Neutrophil (primary cell): ENCODE results near the gene TMEM207.

Experiments used
- H3K27ac ChIP-seq: fragments of 200-600 bp; sonication (generic); 2 replicates; pipeline ENCODE4 v1.5.1; 2016; ENCODE audit warnings: mild to moderate bottlenecking, moderate library complexity
- H3K27me3 ChIP-seq: fragments of 200-600 bp; sonication (generic); 2 replicates; pipeline ENCODE4 v1.6.0; 2016; ENCODE audit warnings: mild to moderate bottlenecking
- H3K36me3 ChIP-seq: fragments of 200-600 bp; sonication (generic); 2 replicates; pipeline ENCODE4 v1.5.1; 2017
- H3K4me1 ChIP-seq, 2 experiments: fragments of 200-600 bp in 1 of 2; sonication (generic) in 1 of 2; 1 replicate in 1 of 2; 2 replicates in 1 of 2; pipeline versions ENCODE4 v1.5.1 to v1.6.1; 2013 to 2016; ENCODE audit warnings: low read depth in 1 of 2, low read length in 1 of 2, mild to moderate bottlenecking in 1 of 2, moderate library complexity in 1 of 2; ENCODE audit not compliant: control insufficient read depth in 1 of 2, insufficient read depth in 1 of 2
- H3K4me3 ChIP-seq, 2 experiments: fragments of 200-600 bp in 1 of 2; sonication (generic) in 1 of 2; 1 replicate in 1 of 2; 2 replicates in 1 of 2; pipeline ENCODE4 v1.5.1; 2013 to 2016; ENCODE audit warnings: low read depth in 1 of 2, low read length in 1 of 2, mild to moderate bottlenecking in 1 of 2, moderate library complexity in 1 of 2
- H3K9me3 ChIP-seq: fragments of 200-600 bp; sonication (generic); 2 replicates; pipeline ENCODE4 v1.5.1; 2016
- TF ChIP-seq, protein P1 (sequence below): fragments of 200-600 bp; sonication (generic); IDR thresholded peaks from 2 replicates; pipeline ENCODE4 v1.5.1; 2016; ENCODE audit warnings: antibody characterized with exemption

The TMEM207 gene

DNA sequence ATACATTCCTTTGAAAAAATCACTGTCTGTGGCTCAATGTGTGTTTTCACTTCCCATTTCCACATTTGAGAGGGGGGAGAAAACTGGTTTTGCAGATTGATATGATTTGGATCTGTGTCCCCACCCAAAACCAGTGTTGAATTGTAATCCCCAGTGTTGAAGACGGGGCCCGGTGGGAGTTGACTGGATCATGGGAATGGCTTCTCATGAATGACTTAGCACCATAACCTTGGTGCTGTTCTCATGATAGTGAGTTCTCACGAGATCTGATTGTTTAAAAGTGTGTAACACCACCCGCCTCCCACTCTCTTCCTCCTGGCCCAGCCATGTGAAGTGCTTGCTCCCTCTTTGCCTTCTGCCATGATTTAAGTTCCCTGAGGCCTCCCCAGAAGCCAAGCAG lies 16.1 kb downstream of the TMEM207 start:
- no peak overlapping the region for H3K27ac ChIP-seq
- H3K27me3 ChIP-seq: no peaks in the 10 kb centered on the region
- no peaks in the 10 kb centered on the region for H3K4me1 ChIP-seq
- H3K9me3 ChIP-seq: no peaks in the 10 kb centered on the region
- TF ChIP-seq, protein P1, sequence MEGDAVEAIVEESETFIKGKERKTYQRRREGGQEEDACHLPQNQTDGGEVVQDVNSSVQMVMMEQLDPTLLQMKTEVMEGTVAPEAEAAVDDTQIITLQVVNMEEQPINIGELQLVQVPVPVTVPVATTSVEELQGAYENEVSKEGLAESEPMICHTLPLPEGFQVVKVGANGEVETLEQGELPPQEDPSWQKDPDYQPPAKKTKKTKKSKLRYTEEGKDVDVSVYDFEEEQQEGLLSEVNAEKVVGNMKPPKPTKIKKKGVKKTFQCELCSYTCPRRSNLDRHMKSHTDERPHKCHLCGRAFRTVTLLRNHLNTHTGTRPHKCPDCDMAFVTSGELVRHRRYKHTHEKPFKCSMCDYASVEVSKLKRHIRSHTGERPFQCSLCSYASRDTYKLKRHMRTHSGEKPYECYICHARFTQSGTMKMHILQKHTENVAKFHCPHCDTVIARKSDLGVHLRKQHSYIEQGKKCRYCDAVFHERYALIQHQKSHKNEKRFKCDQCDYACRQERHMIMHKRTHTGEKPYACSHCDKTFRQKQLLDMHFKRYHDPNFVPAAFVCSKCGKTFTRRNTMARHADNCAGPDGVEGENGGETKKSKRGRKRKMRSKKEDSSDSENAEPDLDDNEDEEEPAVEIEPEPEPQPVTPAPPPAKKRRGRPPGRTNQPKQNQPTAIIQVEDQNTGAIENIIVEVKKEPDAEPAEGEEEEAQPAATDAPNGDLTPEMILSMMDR: no peak
- no peaks in the 10 kb centered on the region for H3K36me3 ChIP-seq
- no peak overlapping the region for H3K4me3 ChIP-seq

DNA sequence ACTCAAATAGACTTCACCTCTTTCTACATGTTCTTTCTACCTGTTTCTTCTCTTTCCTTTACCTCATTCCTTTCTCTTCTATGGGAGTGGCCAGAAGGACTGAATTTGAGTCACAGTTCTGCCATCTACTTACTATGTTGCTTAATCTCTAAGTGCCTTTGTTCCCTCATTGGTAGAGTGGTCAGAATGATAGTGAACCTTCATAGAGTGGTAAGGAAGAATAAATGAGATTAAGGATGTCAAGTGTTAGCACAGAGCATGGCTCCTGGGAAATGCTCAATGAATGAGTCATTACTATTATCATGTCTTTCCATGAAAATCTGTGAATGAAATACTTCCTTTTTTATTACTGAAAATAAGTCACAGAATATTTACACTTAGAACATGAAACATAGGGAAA lies 17.5 kb downstream of the TMEM207 start:
- no peaks in the 10 kb centered on the region for H3K4me1 ChIP-seq
- H3K4me3 ChIP-seq: no peak overlapping the region
- H3K27ac ChIP-seq: no peak overlapping the region
- H3K27me3 ChIP-seq: no peaks in the 10 kb centered on the region
- H3K9me3 ChIP-seq: no peaks in the 10 kb centered on the region
- no peaks in the 10 kb centered on the region for H3K36me3 ChIP-seq
- TF ChIP-seq, protein P1: no peak

DNA sequence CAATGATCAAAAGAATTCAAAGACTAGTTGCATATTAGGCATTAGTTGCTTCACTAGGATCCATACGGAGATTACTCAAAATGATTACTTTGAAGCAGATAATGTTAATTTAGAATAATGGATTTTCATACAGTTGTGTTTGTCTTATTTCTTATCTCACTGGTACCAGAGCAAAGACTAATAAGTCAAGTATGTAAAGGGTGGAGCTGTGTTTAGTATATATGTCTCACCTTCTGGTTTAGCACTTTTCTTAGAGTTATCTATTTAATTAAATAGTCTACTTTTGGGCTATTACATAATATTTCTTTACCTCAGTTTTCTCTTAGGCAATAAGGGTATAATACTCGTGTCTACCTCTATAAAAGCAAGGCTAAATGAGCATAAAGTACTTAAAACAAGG lies 18.8 kb downstream of the TMEM207 start:
- no peaks in the 10 kb centered on the region for H3K4me1 ChIP-seq
- H3K27me3 ChIP-seq: peaks cover 7% of the 10 kb centered on the region
- no peak overlapping the region for H3K27ac ChIP-seq
- H3K4me3 ChIP-seq: no peak overlapping the region
- H3K36me3 ChIP-seq: no peaks in the 10 kb centered on the region
- TF ChIP-seq, protein P1: no peak
- no peaks in the 10 kb centered on the region for H3K9me3 ChIP-seq

DNA sequence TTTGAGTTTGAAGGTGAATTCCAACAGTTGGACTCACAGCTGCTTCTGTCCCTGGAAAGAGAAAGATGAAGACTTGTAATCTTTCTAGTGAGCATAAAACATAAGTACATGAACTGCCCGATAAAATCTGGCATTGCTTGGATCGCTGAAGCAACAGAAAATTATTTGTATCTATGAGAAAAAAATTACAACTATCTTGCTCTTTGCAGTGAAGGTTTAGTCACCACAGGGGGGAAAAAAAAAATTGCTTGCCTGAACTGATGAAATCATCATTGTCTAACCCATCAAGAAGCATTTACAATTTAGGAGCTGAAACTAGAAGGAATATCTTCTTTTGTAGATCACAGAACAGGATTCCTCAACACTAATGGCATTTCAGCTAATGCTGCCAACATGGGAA lies 20.0 kb downstream of the TMEM207 start:
- TF ChIP-seq, protein P1: no peak
- H3K4me1 ChIP-seq: no peaks in the 10 kb centered on the region
- no peak overlapping the region for H3K4me3 ChIP-seq
- no peaks in the 10 kb centered on the region for H3K9me3 ChIP-seq
- H3K36me3 ChIP-seq: no peaks in the 10 kb centered on the region
- H3K27ac ChIP-seq: no peak overlapping the region
- peaks cover 7% of the 10 kb centered on the region for H3K27me3 ChIP-seq

DNA sequence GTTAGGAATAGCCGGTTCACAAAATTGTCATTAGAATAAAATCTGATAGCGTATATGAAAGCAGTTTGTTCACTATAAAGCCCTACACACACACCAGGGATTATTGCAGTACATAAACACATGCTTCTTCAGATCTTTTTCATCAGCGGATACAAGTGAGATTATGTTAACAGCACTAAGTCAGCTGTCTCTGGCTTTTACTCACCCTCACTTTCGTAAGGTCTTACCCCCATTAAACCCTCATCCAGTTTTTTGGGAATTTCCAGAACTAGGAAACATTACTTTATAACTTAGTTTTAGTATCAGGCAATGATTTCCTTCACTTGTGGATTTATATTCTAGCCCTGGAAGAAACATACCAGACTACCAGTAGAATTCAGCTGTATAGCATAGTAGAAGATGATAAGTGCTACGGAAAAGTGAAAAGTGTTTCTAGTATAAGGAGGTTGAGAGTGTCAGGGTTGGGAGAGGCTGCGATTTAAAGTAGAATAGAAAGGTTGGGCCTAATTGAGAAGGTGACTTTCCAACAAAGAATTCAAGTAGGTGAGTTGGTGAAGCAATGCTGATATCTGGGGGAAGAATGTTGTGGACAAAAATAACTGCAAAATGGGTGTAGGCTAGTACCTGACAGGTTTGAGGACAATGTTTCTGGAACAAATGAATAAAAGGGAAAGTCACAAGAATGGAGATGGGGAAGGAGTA lies 22.7 kb downstream of the TMEM207 start:
- Histone ChIP-seq H3K36me3 (no peaks in the 10 kb centered on the region), H3K4me1 (no peaks in the 10 kb centered on the region), H3K4me3 (no peak overlapping the region), H3K9me3 (no peaks in the 10 kb centered on the region), H3K27me3 (peaks cover 7% of the 10 kb centered on the region), H3K27ac (no peak overlapping the region)
- TF ChIP-seq, protein P1: no peak
